D341Med (cell line): ENCODE measurements around the gene STK32B.
"Not testable (repeated sequence)": the region's sequence is repeated elsewhere in the genome, so short reads cannot be mapped to it uniquely, and the experiment has no call there.

Experiments used
- DNase-seq: peaks from one replicate; pipeline ENCODE4 v3.0.0; 2012; ENCODE audit warnings: low spot score

The STK32B gene

GRCh38 chr4:5209862-5210261 lies 158.6 kb downstream of the STK32B start:
- DNase-seq: no peak

DNA sequence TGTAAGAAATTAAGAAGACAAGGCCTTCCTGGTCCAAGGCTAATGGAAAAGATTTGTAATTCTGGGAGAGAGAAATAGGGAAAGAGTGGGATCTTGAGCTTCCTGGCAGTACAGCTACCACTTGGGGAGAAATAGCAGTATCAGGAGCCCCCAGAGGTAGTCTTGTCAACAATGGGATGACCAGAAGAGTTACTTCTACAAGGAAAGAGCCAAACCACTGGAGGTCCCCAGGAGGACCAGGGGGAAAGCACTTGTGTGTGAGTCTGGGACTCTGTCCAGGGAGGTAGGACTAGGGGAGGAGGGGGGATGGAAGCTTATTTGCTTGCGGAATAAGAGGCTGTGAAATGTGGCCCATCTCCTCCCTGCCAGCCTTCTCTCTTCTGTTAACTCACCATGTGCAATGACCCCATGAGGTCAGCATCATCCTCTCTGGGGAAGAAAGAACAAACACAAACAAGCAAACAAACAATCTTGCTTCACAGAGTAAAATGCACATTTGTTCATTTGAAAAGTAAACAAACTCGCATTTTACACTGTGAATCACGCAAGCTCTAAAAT lies 160.1 kb downstream of the STK32B start:
- no peak for DNase-seq

DNA sequence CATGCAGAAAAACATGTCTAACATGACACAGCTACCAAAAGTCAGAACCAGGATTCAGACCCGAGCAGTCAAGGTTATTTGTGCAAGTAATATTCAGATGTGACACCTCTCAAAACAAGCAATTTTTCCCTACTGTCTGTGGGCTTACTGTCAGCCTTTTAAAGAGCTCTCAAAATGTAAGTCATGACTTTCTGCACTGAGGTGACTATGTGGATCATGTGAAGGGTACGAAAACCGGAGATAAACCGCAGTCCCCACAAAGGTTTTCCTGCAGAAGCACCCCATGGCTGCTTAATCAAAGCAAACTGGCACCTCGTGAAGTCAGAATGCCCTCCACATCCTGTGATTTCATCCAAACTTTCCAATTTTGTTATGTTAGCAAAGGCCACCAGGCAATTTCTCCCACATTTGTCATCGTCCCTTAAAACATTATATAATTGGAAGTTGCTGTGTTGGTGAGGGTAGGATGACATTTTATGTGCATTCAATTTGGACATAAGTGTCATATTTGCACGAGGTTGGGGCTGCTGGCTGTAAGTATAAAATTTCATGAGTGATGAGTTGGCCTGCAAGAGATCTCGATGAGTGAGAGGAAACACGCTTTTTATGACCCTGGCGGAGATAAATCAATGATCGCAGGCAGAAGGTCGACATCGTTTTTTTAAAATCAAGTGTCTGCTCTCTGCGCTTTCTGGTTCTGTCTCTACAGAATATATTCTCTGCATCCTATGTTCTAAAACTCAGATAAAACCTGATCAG lies 161.2 kb downstream of the STK32B start:
- DNase-seq: no peak

DNA sequence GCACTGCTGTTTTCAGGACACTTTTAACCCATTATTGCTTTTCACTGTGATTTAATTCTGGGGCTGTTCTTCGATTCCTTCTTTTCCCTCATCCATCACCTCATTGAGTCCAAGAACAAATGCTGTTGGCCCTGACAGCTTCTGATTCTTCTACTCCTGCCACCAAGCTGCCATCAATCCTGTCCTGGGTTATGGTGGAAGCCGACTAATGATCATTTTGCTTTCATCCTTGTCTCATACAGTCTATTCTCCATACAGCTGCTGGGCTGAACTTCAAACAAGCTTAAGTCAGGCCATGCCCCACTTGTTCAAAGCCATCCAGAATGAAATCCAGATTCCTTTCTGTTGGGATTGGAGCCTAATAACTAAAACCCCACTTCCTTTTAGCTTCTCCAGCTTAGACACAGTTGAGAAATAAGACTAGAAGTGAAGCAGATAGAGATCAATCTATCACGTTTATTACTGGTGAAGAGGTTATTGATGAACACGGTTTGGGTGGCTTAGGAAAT lies 161.9 kb downstream of the STK32B start:
- no peak for DNase-seq

DNA sequence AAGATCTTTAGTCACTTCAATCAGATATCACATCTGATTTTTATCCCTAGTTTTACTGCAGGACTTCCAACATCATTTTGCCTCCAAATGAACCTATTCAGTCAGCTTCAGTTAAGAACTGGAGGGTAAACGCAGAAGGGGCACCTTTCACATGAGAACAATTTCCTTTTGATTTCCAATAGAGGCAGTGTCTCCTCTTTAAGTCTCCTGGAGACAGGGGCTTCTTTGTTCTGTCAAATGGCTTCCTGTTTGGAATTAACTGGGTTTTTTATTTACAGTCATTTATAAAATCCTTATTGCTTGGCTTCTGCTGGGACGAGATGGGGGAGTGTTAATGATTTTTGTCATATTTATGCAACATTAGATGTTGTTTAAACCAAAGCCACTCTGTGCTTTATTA lies 164.0 kb downstream of the STK32B start:
- no peak for DNase-seq

DNA sequence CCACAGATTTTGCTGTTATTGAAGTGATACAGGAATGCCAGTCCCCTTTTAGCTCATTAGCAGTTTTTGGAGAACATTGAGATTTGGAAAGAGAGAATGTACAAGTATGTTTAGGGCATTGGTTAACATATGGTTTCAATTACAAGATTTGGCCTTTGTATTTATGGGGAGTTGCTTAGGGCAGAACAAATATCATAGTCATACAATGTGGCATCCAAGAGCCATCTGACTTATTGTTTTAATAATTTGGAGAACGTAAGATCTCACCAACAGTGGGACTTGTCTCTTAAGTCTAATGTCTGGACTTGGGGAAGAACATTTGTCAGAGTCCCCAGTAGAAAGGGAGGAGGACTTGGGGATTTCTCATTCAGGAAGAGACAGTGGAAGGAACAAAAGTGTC lies 166.1 kb downstream of the STK32B start:
- DNase-seq: no peak

GRCh38 chr4:5218376-5219069 lies 167.2 kb downstream of the STK32B start:
- DNase-seq: no peak

DNA sequence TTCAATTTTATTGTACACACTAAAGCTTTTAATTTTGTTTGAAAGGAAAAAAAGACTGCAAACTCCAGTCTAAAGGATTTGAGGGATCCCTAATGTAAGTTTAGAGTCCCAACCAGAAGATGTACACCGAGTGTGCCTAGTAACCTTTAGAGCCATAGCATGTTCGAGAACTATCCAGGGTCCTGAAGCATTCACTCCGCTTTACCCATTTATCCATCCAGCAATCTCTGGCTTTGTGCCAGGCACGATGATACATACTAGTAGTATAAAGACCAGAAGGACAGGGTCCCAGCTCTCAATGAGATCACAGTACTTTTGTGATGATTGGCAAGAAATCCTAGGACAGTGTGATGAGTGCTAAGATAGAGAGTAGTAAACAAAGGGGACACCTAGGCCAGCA lies 168.7 kb downstream of the STK32B start:
- no peak for DNase-seq

DNA sequence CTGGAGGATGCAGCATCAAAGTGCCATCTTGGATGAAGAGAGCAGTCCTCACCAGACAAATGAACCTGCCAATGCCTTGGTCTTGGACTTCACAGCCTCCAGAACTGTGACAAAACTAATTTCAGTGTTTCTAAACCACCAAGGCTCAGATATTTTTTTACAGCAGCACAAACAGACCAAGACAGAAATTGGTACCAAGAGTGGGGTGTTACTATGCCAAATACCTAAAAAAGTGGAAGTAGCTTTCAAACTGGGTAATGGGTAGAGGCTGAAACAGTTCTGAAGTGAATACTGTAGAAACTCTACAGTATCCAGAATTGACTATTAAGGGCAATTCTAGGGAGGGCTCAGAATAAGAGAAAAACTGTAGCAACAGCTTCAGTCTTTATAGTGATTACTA lies 170.8 kb downstream of the STK32B start:
- no peak for DNase-seq

- DNase-seq: no peak
Observed at GRCh38 chr4:5222951-5223350, 171.7 kb downstream of the STK32B start.

DNA sequence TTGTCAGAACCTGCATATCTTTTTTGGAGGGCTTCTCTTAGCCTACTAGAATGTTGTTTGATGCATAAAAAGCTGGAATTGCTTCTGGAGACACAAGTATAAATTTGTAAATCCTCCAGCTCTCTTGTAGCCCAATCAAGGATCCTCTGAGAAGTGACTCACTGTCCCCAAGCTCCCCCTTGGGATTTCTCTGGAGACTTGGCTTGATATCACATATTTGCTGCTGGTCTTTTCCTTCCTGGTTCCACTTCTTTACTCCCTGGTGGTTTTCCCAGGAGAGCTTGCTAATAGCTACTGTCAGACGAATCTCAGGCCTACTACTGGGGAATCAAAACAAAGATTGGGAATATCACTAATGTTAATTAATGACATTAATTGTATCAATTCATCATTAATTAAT lies 173.1 kb downstream of the STK32B start:
- DNase-seq: no peak

DNA sequence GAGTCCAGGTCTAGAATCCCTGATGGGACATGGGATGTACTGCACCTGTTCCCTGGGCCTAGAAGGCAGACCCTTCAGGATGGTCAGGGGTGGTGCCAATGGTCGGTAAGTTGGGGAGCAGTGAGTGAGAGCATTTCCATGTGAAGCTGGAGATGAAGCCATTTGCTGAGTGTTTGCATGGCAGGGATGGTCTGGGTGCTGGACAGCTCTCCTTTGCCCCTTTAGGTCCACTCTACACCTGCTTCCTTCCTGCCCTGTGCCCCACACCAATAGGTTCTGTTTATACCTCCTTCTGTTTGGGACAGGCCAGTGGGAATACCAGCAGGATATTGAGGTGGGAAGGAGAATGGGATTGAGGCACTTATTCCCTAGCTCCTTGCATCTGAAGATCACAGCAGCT lies 181.3 kb downstream of the STK32B start:
- no peak for DNase-seq

GRCh38 chr4:5237086-5237660 lies 185.9 kb downstream of the STK32B start:
- DNase-seq: no peak

- DNase-seq: no peak
Observed at GRCh38 chr4:5238173-5238572, 186.9 kb downstream of the STK32B start.

DNA sequence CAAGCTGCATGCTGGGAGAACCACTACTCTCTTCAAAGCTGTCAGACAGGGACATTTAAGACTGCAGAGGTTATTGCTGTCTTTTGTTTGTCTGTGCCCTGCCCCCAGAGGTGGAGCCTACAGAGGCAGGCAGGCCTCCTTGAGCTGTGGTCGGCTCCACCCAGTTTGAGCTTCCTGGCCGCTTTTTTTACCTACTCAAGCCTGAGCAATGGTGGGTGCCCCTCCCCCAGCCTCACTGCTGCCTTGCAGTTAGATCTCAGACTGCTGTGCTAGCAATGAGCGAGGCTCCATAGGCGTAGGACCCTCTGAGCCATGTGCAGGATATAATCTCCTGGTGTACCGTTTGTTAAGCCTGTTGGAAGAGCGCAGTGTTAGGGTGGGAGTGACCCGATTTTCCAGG lies 195.8 kb downstream of the STK32B start:
- DNase-seq: not testable (repeated sequence)

GRCh38 chr4:5247735-5248134 lies 196.5 kb downstream of the STK32B start:
- DNase-seq: no peak

DNA sequence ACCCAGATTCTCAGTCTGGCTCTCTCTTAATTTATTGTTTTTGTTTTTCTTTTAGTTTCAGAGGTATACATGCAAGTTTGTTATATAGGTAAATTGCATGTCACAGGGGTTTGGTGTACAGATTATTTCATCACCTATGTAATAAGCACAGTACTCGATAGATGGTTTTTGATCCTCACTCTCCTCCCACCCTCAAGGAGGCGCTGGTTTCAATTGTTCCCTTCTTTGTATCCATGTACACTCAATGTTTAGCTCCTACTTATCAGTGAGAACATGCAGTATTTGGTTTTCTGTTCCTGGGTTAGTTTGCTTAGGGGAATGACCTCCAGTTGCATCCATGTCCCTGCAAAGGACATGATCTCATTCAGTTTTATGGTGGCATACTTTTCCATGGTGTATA lies 198.4 kb downstream of the STK32B start:
- DNase-seq: no peak

DNA sequence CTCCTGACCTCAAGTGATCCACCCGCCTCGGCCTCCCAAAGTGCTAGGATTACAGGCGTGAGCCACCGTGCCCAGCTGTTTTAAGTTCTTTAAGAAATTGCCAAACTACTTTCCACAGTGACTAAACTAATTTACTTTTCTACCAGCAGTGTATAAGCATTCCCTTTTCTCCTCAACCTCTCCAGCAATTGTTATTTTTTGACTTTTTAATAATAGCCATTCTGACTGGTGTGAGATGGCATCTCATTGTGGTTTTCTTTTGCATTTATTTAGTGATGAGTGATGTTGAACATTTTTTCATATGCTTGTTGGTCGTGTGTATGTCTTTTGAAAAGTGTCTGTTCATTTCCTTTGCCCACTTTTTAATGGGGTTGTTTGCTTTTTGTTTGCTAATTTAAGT lies 199.3 kb downstream of the STK32B start:
- DNase-seq: not testable (repeated sequence)

GRCh38 chr4:5256421-5256820 lies 205.1 kb downstream of the STK32B start:
- DNase-seq: no peak

- no peak for DNase-seq
Observed at GRCh38 chr4:5257086-5257485, 205.8 kb downstream of the STK32B start.

DNA sequence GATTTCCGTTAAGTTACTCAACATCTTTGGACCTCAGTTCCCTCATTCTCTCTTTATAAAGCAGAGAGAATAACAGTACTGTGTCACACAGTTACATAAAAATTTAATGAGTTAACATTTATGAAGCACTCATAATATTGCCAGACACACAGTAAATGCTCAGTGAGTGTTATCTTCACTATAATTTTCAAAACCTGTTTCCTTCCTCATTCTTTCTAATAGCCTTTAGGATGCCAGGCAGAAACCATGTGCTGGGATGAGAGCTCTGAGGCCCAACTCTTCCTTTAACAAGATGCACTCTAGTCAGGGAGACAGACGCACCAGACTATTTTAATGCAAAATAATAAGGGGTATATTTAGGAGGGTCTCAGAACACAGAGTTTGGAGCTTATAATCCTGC lies 208.2 kb downstream of the STK32B start:
- no peak for DNase-seq

DNA sequence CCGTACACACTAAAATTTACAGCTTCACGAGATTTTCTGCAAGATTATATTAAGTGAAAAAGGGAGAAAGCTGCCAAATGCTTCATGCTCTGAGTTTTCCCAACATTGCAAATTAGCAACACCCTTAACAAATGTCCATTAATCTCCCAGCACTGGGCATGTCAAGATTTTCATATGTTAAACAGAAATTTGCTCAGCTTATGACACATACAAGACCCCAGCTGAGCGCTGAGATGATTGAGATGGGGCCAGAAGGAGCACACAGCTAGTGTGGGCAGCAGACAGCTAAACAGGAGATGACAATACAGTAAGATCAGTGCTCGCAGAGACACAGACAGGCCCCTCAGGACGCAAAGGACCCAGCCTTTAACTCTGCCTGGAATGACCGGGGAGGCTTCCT lies 208.8 kb downstream of the STK32B start:
- no peak for DNase-seq

DNA sequence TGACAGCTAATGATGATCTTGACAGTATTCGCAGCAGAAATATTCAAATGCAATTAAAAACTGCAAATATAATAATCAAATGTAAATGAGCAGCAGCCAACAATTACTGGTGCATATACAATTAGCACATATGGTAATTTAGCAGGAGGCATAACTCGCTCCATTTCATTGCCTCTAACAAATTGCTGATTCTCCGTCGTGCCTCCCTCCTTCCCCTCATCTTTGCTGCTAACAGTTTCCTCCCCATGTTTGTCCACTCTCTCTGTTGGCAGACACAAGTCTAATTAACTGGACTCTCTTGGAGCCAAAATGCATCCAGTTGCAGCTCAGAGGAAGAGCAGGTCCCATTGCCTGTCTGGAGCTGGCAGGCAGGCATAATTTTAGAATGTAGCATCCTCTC lies 210.6 kb downstream of the STK32B start:
- no peak for DNase-seq
